Smooth muscle cell (in vitro differentiated cells): ENCODE results near the gene SDK1. TPM values are rescaled to one million over a fixed set of nuclear protein-coding genes. Genes with fewer than 3 reads are reported as not detected.

Experiments
- DNase-seq: peaks from one replicate; lab custom pipeline; 2025; ENCODE audit not compliant: unreplicated experiment; lab: John Stamatoyannopoulos, UW
- H2AFZ ChIP-seq: fragments of 200-600 bp; sonication (generic); 2 replicates; pipeline ENCODE4 v1.6.0; 2016; ENCODE audit warnings: antibody characterized with exemption, low read depth, mild to moderate bottlenecking
- H3F3A ChIP-seq: fragments of 200-600 bp; sonication (generic); 2 replicates; pipeline ENCODE4 v1.6.0; 2017; ENCODE audit warnings: antibody characterized with exemption, low read depth
- H3K27ac ChIP-seq: fragments of 200-600 bp; sonication (generic); 2 replicates; pipeline ENCODE4 v1.5.1; 2016; ENCODE audit warnings: low read depth, mild to moderate bottlenecking
- H3K27me3 ChIP-seq: fragments of 200-600 bp; sonication (generic); 2 replicates; pipeline ENCODE4 v1.6.1; 2016; ENCODE audit warnings: low read depth, mild to moderate bottlenecking
- H3K36me3 ChIP-seq: fragments of 200-600 bp; sonication (generic); 2 replicates; pipeline ENCODE4 v1.5.1; 2016; ENCODE audit warnings: low read depth
- H3K4me1 ChIP-seq: fragments of 200-600 bp; sonication (generic); 2 replicates; pipeline ENCODE4 v1.5.1; 2016; ENCODE audit warnings: low read depth
- H3K4me2 ChIP-seq: fragments of 200-600 bp; sonication (generic); 2 replicates; pipeline ENCODE4 v1.6.0; 2016; ENCODE audit warnings: mild to moderate bottlenecking
- H3K4me3 ChIP-seq: fragments of 200-600 bp; sonication (generic); 2 replicates; pipeline ENCODE4 v1.5.1; 2016; ENCODE audit warnings: mild to moderate bottlenecking
- H3K79me2 ChIP-seq: fragments of 200-600 bp; sonication (generic); 2 replicates; pipeline ENCODE4 v1.6.0; 2016; ENCODE audit warnings: low read depth, mild to moderate bottlenecking
- H3K9ac ChIP-seq: fragments of 200-600 bp; sonication (generic); 2 replicates; pipeline ENCODE4 v1.6.0; 2016; ENCODE audit warnings: low read depth
- H3K9me3 ChIP-seq: fragments of 200-600 bp; sonication (generic); replicated peaks from 2 replicates; pipeline ENCODE4 v1.5.1; 2016; ENCODE audit warnings: low read depth
- H4K20me1 ChIP-seq: fragments of 200-600 bp; sonication (generic); 2 replicates; pipeline ENCODE4 v1.6.0; 2016; ENCODE audit warnings: low read depth
- CTCF ChIP-seq: fragments of 200-600 bp; sonication (generic); IDR thresholded peaks from 2 replicates; pipeline ENCODE4 v1.5.1; 2017; ENCODE audit warnings: borderline replicate concordance, mild to moderate bottlenecking, antibody characterized with exemption; ENCODE audit not compliant: insufficient read depth, poor library complexity, severe bottlenecking
- WGBS: methylation state at CpG from one replicate; pipeline ENCODE4 v1.1.7; 2016; ENCODE audit warnings: low lambda C conversion rate; 5-methylcytosine and 5-hydroxymethylcytosine counted together
- polyA plus RNA-seq: library from polyadenylated mRNA; unstranded; fragments of >200 nt; fragmentation: Nextera tagmentation; extraction: Ambion mirVana; gene quantifications from 2 replicates; pipeline ENCODE4 v1.2.1, GENCODE V29; 2016
- total RNA-seq: library from RNA; depleted of rRNA; stranded (reverse); fragments of >200 nt; gene quantifications from 2 replicates; pipeline ENCODE4 v1.2.3, GENCODE V29; 2014

SDK1 gene
- total and polyA plus RNA-seq, 2 experiments from 2014 or later = 1.1 to 2.5 TPM

- TF ChIP-seq CTCF = no peak
- no peaks in the 10 kb centered on the region for H3K4me1 ChIP-seq
- H3K9me3 ChIP-seq = peaks cover 2% of the 10 kb centered on the region
- no peak overlapping the region for H2AFZ ChIP-seq
- no peak overlapping the region for H3K4me3 ChIP-seq
- H3K27me3 ChIP-seq = no peaks in the 10 kb centered on the region
- H3K9ac ChIP-seq = no peak overlapping the region
- H4K20me1 ChIP-seq = no peaks in the 10 kb centered on the region
- no peak for DNase-seq
- no peak overlapping the region for H3K4me2 ChIP-seq
- H3K36me3 ChIP-seq = no peaks in the 10 kb centered on the region
- no peaks in the 10 kb centered on the region for H3F3A ChIP-seq
- no peaks in the 10 kb centered on the region for H3K79me2 ChIP-seq
- 79% methylated on average over 9 of the region's 9 CpGs for WGBS
- no peak overlapping the region for H3K27ac ChIP-seq
Observed at GRCh38 chr7:3574386-3574785, 273.3 kb downstream of the SDK1 start.

GRCh38 chr7:3575753-3576531 is 274.9 kb downstream of the SDK1 start:
- H3K9ac ChIP-seq = no peak overlapping the region
- WGBS = 92% methylated on average over 7 of the region's 7 CpGs
- H4K20me1 ChIP-seq = no peaks in the 10 kb centered on the region
- no peak for TF ChIP-seq CTCF
- peaks cover 2% of the 10 kb centered on the region for H3K9me3 ChIP-seq
- DNase-seq = no peak
- H3K27me3 ChIP-seq = no peaks in the 10 kb centered on the region
- no peak overlapping the region for H3K27ac ChIP-seq
- no peak overlapping the region for H3K4me3 ChIP-seq
- H3K36me3 ChIP-seq = no peaks in the 10 kb centered on the region
- no peak overlapping the region for H3K4me2 ChIP-seq
- no peaks in the 10 kb centered on the region for H3K79me2 ChIP-seq
- no peak overlapping the region for H2AFZ ChIP-seq
- H3K4me1 ChIP-seq = no peaks in the 10 kb centered on the region
- no peaks in the 10 kb centered on the region for H3F3A ChIP-seq

GRCh38 chr7:3578399-3578798 is 277.3 kb downstream of the SDK1 start:
- Histone ChIP-seq H3F3A (no peaks in the 10 kb centered on the region), H3K9me3 (peaks cover 2% of the 10 kb centered on the region), H3K79me2 (no peaks in the 10 kb centered on the region), H3K4me3 (no peak overlapping the region), H3K4me1 (no peaks in the 10 kb centered on the region), H3K27ac (no peak overlapping the region), H4K20me1 (no peaks in the 10 kb centered on the region), H2AFZ (no peak overlapping the region), H3K9ac (no peak overlapping the region), H3K4me2 (no peak overlapping the region), H3K36me3 (no peaks in the 10 kb centered on the region), H3K27me3 (no peaks in the 10 kb centered on the region)
- no peak for TF ChIP-seq CTCF
- WGBS = 94% methylated on average over 6 of the region's 6 CpGs
- no peak for DNase-seq
